ENCODE data around the gene SUMO3.

SUMO3 gene

DNA sequence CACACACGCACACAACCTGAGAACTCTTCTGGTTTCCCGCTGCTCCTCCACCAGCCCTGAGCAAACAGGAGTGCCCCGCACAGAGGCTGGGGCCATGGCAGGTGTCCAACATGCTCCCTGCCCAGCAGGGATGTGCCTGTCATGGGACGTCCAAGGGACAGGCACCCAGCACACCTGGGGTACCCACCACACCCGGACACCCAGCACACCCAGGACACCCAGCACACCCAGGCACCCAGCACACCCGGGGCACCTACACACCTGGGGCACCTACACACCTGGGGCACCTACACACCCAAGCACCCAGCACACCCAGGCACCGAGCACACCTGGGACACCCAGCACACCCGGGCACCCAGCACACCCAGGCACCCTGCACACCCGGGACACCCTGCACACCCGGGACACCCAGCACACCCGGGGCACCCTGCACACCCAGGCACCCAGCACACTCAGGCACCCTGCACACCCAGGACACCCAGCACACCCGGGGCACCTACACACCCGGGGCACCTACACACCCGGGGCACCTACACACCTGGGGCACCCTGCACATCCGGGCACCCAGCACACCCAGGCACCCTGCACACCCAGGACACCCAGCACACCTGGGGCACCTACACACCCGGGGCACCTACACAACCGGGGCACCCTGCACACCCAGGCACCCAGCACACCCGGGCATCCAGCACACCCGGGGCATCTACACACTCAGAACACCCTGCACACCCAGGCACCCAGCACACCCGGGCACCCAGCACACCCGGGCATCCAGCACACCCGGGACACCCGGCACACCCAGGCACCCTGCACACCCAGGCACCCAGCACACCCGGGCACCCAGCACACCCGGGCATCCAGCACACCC lies 54.2 kb downstream of the SUMO3 start:
- no peak for TF ChIP-seq ZFX (IDR thresholded peaks at IDR 0.05; ENCODE audit: borderline replicate concordance)
- TF ChIP-seq, protein P1, sequence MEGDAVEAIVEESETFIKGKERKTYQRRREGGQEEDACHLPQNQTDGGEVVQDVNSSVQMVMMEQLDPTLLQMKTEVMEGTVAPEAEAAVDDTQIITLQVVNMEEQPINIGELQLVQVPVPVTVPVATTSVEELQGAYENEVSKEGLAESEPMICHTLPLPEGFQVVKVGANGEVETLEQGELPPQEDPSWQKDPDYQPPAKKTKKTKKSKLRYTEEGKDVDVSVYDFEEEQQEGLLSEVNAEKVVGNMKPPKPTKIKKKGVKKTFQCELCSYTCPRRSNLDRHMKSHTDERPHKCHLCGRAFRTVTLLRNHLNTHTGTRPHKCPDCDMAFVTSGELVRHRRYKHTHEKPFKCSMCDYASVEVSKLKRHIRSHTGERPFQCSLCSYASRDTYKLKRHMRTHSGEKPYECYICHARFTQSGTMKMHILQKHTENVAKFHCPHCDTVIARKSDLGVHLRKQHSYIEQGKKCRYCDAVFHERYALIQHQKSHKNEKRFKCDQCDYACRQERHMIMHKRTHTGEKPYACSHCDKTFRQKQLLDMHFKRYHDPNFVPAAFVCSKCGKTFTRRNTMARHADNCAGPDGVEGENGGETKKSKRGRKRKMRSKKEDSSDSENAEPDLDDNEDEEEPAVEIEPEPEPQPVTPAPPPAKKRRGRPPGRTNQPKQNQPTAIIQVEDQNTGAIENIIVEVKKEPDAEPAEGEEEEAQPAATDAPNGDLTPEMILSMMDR (IDR thresholded peaks at IDR 0.05) = no peak
- H3K27ac ChIP-seq = no peak overlapping the region

GRCh38 chr21:44763050-44763378 lies 54.8 kb downstream of the SUMO3 start:
- H3K27ac ChIP-seq = no peak overlapping the region
- TF ChIP-seq, protein P1 (IDR thresholded peaks at IDR 0.05) = no peak
- no peak for TF ChIP-seq ZFX (IDR thresholded peaks at IDR 0.05; ENCODE audit: borderline replicate concordance)

GRCh38 chr21:44762221-44763049 lies 55.4 kb downstream of the SUMO3 start:
- no peak overlapping the region for H3K27ac ChIP-seq
- TF ChIP-seq ZFX (IDR thresholded peaks at IDR 0.05; ENCODE audit: borderline replicate concordance) = no peak
- TF ChIP-seq, protein P1 (IDR thresholded peaks at IDR 0.05) = no peak

GRCh38 chr21:44761747-44762208 lies 56.1 kb downstream of the SUMO3 start:
- TF ChIP-seq ZFX (IDR thresholded peaks at IDR 0.05; ENCODE audit: borderline replicate concordance) = no peak
- TF ChIP-seq, protein P1 (IDR thresholded peaks at IDR 0.05) = peak; percentile 32
- no peak overlapping the region for H3K27ac ChIP-seq

GRCh38 chr21:44761011-44761729 lies 56.7 kb downstream of the SUMO3 start:
- no peak overlapping the region for H3K27ac ChIP-seq
- TF ChIP-seq, protein P1 (IDR thresholded peaks at IDR 0.05) = peak; percentile 91
- TF ChIP-seq ZFX (IDR thresholded peaks at IDR 0.05; ENCODE audit: borderline replicate concordance) = no peak

- H3K27ac ChIP-seq = no peak overlapping the region
- TF ChIP-seq ZFX (IDR thresholded peaks at IDR 0.05; ENCODE audit: borderline replicate concordance) = no peak
Measured at GRCh38 chr21:44760376-44760775, 57.5 kb downstream of the SUMO3 start.

DNA sequence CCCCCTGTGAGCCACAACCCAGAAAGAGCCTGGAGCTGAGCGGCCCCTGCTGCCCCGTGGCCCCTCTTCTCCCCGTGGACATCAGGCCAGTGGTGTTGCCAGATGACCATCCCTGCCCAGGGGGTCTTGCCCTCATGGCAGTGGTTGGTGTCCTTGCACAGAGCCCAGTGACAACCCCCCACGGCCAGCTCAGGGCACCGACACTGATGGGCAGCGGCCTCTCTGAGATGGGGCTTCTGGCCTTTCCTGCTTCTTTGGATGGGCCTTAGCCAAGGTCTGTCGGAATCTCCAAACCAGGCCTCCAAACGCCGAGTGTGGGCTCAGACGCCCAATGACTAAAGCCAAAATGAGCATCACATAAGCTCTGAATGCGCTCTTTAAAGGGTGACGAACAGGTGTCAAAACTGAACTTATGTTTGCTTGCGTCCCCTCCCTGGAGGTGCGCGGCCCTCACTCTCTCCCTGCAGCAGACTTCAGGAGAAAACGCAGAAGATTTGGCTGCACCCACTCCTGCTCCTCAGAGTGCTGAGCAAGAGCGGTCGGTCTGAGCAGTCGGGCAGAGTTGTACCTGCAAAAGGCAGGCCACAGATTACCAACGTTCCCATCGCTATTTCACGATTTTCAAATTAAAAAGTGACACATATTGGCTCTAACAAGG lies 58.1 kb downstream of the SUMO3 start:
- no peak for TF ChIP-seq ZFX (IDR thresholded peaks at IDR 0.05; ENCODE audit: borderline replicate concordance)
- TF ChIP-seq, protein P1 (IDR thresholded peaks at IDR 0.05) = no peak
- H3K27ac ChIP-seq = no peak overlapping the region

Measured in 22Rv1 (cell line).